Lower lobe of right lung (tissue), 2 donors: ENCODE data around the gene LRGUK. TPM values are rescaled to one million over a fixed set of nuclear protein-coding genes. Genes with fewer than 3 reads are reported as not detected.

ENCODE experiments used
- ATAC-seq, 2 donors: fragments of 200-7000 bp; cut with Tn5 transposase; one replicate each; pipeline ENCODE4 v1.9.1; 2020 to 2022; ENCODE audit warnings: mild to moderate bottlenecking in 2 of 2, moderate library complexity in 2 of 2
- DNase-seq: peaks from one replicate; pipeline ENCODE4 v3.0.0-alpha.2; 2020
- H3K27ac ChIP-seq: fragments of 200-600 bp; one replicate; pipeline ENCODE4 v1.8.0; 2022
- H3K27me3 ChIP-seq: fragments of 200-600 bp; one replicate; pipeline ENCODE4 v1.8.0; 2022; ENCODE audit warnings: low read depth
- H3K36me3 ChIP-seq: fragments of 200-600 bp; one replicate; pipeline ENCODE4 v1.8.0; 2022; ENCODE audit warnings: mild to moderate bottlenecking
- H3K4me1 ChIP-seq: fragments of 200-600 bp; one replicate; pipeline ENCODE4 v1.8.0; 2022
- H3K4me3 ChIP-seq: fragments of 200-600 bp; one replicate; pipeline ENCODE4 v1.8.0; 2022; ENCODE audit warnings: mild to moderate bottlenecking
- H3K9me3 ChIP-seq: fragments of 200-600 bp; one replicate; pipeline ENCODE4 v1.8.0; 2022
- CTCF ChIP-seq: fragments of 200-600 bp; IDR thresholded peaks from one replicate; pipeline ENCODE4 v1.8.0; 2022; ENCODE audit warnings: antibody characterized with exemption, mild to moderate bottlenecking
- intact Hi-C: fragments of 100-400 bp; cut with DNase I; formaldehyde crosslinking; loops from one replicate; pipeline ENCODE4 v1.11.0; 2022
- total RNA-seq: library from RNA; stranded (reverse); fragmentation: NEBNext Ultra II Directional; extraction: Animal tissue kit (Norgen Biotek cat#: 25700); gene quantifications from one replicate; pipeline ENCODE4 v1.2.1, GENCODE V29; 2021
- donor health status: DM: no; HTN: yes; CAD: no; lungs with severe emphysema.

LRGUK gene
- total RNA-seq, 1 donor from 2014 or later = 1.8 TPM

- Histone ChIP-seq H3K4me3 (no peak overlapping the region), H3K36me3 (peaks cover 66% of the 10 kb centered on the region), H3K4me1 (no peaks in the 10 kb centered on the region), H3K9me3 (no peaks in the 10 kb centered on the region), H3K27me3 (no peaks in the 10 kb centered on the region), H3K27ac (no peak overlapping the region)
- no peak for DNase-seq
- ATAC-seq = no peak
- no peak for TF ChIP-seq CTCF
- intact Hi-C loops = no loop called here
These were observed 170.3 kb downstream of the LRGUK start for GRCh38 chr7:134297489-134297888.

- peaks cover 76% of the 10 kb centered on the region for H3K36me3 ChIP-seq
These were observed 172.0 kb downstream of the LRGUK start for GRCh38 chr7:134298902-134299683.

GRCh38 chr7:134300988-134301387 lies 173.8 kb downstream of the LRGUK start:
- H3K4me3 ChIP-seq = no peak overlapping the region
- no peaks in the 10 kb centered on the region for H3K4me1 ChIP-seq
- TF ChIP-seq CTCF = no peak
- no peaks in the 10 kb centered on the region for H3K27me3 ChIP-seq
- H3K27ac ChIP-seq = no peak overlapping the region
- intact Hi-C loops = no loop called here
- H3K36me3 ChIP-seq = peaks cover 63% of the 10 kb centered on the region
- ATAC-seq (no peak), DNase-seq (no peak)
- H3K9me3 ChIP-seq = no peaks in the 10 kb centered on the region

More at GRCh38 chr7:134298902-134299683, 172.0 kb downstream of the LRGUK start:
- TF ChIP-seq CTCF = no peak
- Histone ChIP-seq H3K9me3 (no peaks in the 10 kb centered on the region), H3K27me3 (no peaks in the 10 kb centered on the region), H3K4me3 (no peak overlapping the region), H3K4me1 (no peaks in the 10 kb centered on the region), H3K27ac (no peak overlapping the region)
- intact Hi-C loops = no loop called here
- no peak for ATAC-seq
- no peak for DNase-seq

GRCh38 chr7:134301592-134301991 lies 174.5 kb downstream of the LRGUK start:
- H3K4me1 ChIP-seq = no peaks in the 10 kb centered on the region
- DNase-seq (no peak), ATAC-seq (no peak)
- intact Hi-C loops = no loop called here
- H3K4me3 ChIP-seq = no peak overlapping the region
- no peaks in the 10 kb centered on the region for H3K9me3 ChIP-seq
- no peak overlapping the region for H3K27ac ChIP-seq
- TF ChIP-seq CTCF = no peak
- H3K36me3 ChIP-seq = peaks cover 57% of the 10 kb centered on the region
- H3K27me3 ChIP-seq = no peaks in the 10 kb centered on the region

- no peak for DNase-seq
- TF ChIP-seq CTCF = no peak
- intact Hi-C loops = no loop called here
- H3K27me3 ChIP-seq = no peaks in the 10 kb centered on the region
- H3K27ac ChIP-seq = no peak overlapping the region
- H3K36me3 ChIP-seq = peaks cover 52% of the 10 kb centered on the region
- ATAC-seq = no peak
- H3K4me1 ChIP-seq = no peaks in the 10 kb centered on the region
- no peak overlapping the region for H3K4me3 ChIP-seq
- no peaks in the 10 kb centered on the region for H3K9me3 ChIP-seq
These were observed 175.0 kb downstream of the LRGUK start for GRCh38 chr7:134302120-134302519.
